ENCODE results near the gene DCDC2.

DNA sequence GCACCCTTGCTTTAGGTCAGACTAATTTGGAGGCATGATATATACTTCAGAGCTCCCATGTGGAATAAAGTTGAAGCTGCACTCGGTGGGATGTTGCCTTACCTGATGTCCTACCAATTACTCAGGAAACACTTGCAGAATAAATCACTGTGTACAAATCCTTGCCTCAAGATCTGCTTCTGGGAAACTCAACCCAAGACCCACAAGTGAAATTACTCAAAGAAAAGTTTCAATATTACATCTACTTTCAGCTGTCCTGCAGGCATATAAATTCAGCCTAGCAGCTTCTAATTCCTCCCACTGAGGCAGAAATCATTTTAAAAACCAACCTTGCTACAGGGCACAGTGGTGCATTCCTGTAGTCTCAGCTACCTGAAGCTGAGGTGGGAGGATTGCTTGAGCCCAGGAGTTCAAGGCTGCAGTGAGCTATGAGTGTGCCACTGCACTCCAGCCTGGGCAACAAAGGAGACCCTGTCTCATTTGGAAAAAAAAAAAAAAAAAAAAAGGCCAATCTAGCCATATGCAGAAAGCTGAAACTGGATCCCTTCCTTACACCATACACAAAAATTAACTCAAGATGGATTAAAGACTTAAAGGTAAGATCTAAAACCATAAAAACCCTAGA is 20.7 kb upstream of the DCDC2 start:
- TF ChIP-seq, protein P1, sequence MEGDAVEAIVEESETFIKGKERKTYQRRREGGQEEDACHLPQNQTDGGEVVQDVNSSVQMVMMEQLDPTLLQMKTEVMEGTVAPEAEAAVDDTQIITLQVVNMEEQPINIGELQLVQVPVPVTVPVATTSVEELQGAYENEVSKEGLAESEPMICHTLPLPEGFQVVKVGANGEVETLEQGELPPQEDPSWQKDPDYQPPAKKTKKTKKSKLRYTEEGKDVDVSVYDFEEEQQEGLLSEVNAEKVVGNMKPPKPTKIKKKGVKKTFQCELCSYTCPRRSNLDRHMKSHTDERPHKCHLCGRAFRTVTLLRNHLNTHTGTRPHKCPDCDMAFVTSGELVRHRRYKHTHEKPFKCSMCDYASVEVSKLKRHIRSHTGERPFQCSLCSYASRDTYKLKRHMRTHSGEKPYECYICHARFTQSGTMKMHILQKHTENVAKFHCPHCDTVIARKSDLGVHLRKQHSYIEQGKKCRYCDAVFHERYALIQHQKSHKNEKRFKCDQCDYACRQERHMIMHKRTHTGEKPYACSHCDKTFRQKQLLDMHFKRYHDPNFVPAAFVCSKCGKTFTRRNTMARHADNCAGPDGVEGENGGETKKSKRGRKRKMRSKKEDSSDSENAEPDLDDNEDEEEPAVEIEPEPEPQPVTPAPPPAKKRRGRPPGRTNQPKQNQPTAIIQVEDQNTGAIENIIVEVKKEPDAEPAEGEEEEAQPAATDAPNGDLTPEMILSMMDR (IDR thresholded peaks at IDR 0.05; ENCODE audit: borderline replicate concordance, extremely low read depth, low read length, poor library complexity, severe bottlenecking), result no peak
- no peak for TF ChIP-seq EZH2 (IDR thresholded peaks at IDR 0.05; ENCODE audit: borderline replicate concordance, low read depth, low read length, severe bottlenecking)
